GM12865 (cell line): ENCODE results near the gene SH3RF2.

Experiments
- DNase-seq: peaks from one replicate; pipeline ENCODE4 v3.0.0; 2010; ENCODE audit warnings: low read depth
- H3K4me3 ChIP-seq: 2 replicates; pipeline ENCODE4 v1.5.1; 2011; ENCODE audit warnings: mild to moderate bottlenecking, low read depth, low read length, control low read depth
- CTCF ChIP-seq: IDR thresholded peaks from 2 replicates; pipeline ENCODE4 v1.5.1; 2011; ENCODE audit warnings: low read length, control low read depth, low read depth, inconsistent platforms; ENCODE audit not compliant: insufficient read depth; ENCODE audit errors: missing control alignments

The SH3RF2 gene

GRCh38 chr5:146073239-146073900 lies 137.0 kb downstream of the SH3RF2 start:
- no peak overlapping the region for H3K4me3 ChIP-seq
- TF ChIP-seq CTCF = no peak
- no peak for DNase-seq

- TF ChIP-seq CTCF = no peak
- no peak overlapping the region for H3K4me3 ChIP-seq
- no peak for DNase-seq
Measured at GRCh38 chr5:146076028-146076427, 139.7 kb downstream of the SH3RF2 start.

- no peak overlapping the region for H3K4me3 ChIP-seq
- no peak for TF ChIP-seq CTCF
- no peak for DNase-seq
Measured at GRCh38 chr5:146076455-146076854, 140.1 kb downstream of the SH3RF2 start.

GRCh38 chr5:146078566-146078965 lies 142.2 kb downstream of the SH3RF2 start:
- no peak overlapping the region for H3K4me3 ChIP-seq
- TF ChIP-seq CTCF = no peak
- DNase-seq = no peak

- no peak for TF ChIP-seq CTCF
- DNase-seq = peak; percentile 38
- no peak overlapping the region for H3K4me3 ChIP-seq
Measured at GRCh38 chr5:146079695-146080373, 143.5 kb downstream of the SH3RF2 start.

- no peak for DNase-seq
- no peak for TF ChIP-seq CTCF
- no peak overlapping the region for H3K4me3 ChIP-seq
Measured at GRCh38 chr5:146081556-146081955, 145.2 kb downstream of the SH3RF2 start.

- TF ChIP-seq CTCF = no peak
- no peak overlapping the region for H3K4me3 ChIP-seq
- DNase-seq = peak; percentile 61
Measured at GRCh38 chr5:146082798-146083197, 146.4 kb downstream of the SH3RF2 start.
